Activated CD4-positive, alpha-beta T cell treated with anti-CD3 and anti-CD28 coated beads, Interleukin-2, amount 50 U/mL, for 4 hours (primary cell): ENCODE measurements around the gene TMEM38B.
"Not testable (repeated sequence)": the region's sequence is repeated elsewhere in the genome, so short reads cannot be mapped to it uniquely, and the experiment has no call there.

Experiments
- DNase-seq, 2 experiments: peaks; one replicate each; pipeline ENCODE4 v3.0.0-alpha.2; 2020

TMEM38B gene

GRCh38 chr9:105683688-105684275, 10.6 kb upstream of the TMEM38B start:
- DNase-seq: no peak

- no peak for DNase-seq
Observed at GRCh38 chr9:105686936-105687335, 7.4 kb upstream of the TMEM38B start.

- DNase-seq: no peak
Observed at GRCh38 chr9:105690742-105691141, 3.6 kb upstream of the TMEM38B start.

- no peak for DNase-seq
Observed at GRCh38 chr9:105693435-105694189, 729 bp upstream of the TMEM38B start.

- peak; percentile 35 to 37 for DNase-seq
Observed at GRCh38 chr9:105694848-105695581, 674 bp downstream of the TMEM38B start.

- no peak for DNase-seq
Observed at GRCh38 chr9:105696219-105696793, 2.0 kb downstream of the TMEM38B start.

GRCh38 chr9:105697871-105698270, 3.5 kb downstream of the TMEM38B start:
- no peak for DNase-seq

- DNase-seq: no peak
Observed at GRCh38 chr9:105698348-105698870, 4.1 kb downstream of the TMEM38B start.

- no peak for DNase-seq
Observed at GRCh38 chr9:105700668-105701067, 6.3 kb downstream of the TMEM38B start.

- DNase-seq: no peak
Observed at GRCh38 chr9:105701145-105701544, 6.8 kb downstream of the TMEM38B start.

- no peak for DNase-seq
Observed at GRCh38 chr9:105702207-105702606, 7.9 kb downstream of the TMEM38B start.

GRCh38 chr9:105703638-105704037, 9.3 kb downstream of the TMEM38B start:
- not testable (repeated sequence) for DNase-seq

GRCh38 chr9:105706156-105706555, 11.8 kb downstream of the TMEM38B start:
- DNase-seq: no peak

- no peak for DNase-seq
Observed at GRCh38 chr9:105708405-105708804, 14.1 kb downstream of the TMEM38B start.

- DNase-seq: no peak
Observed at GRCh38 chr9:105710638-105711037, 16.3 kb downstream of the TMEM38B start.

GRCh38 chr9:105711867-105712266, 17.5 kb downstream of the TMEM38B start:
- no peak for DNase-seq

- no peak for DNase-seq
Observed at GRCh38 chr9:105712297-105712696, 18.0 kb downstream of the TMEM38B start.

GRCh38 chr9:105712773-105713172, 18.4 kb downstream of the TMEM38B start:
- no peak for DNase-seq

- no peak for DNase-seq
Observed at GRCh38 chr9:105713260-105714019, 19.1 kb downstream of the TMEM38B start.

GRCh38 chr9:105714020-105714331, 19.6 kb downstream of the TMEM38B start:
- DNase-seq: no peak

GRCh38 chr9:105716146-105716545, 21.8 kb downstream of the TMEM38B start:
- no peak for DNase-seq

GRCh38 chr9:105722099-105722498, 27.8 kb downstream of the TMEM38B start:
- DNase-seq: no peak

- DNase-seq: no peak
Observed at GRCh38 chr9:105725370-105725769, 31.0 kb downstream of the TMEM38B start.
